GM19395 (cell line): Measurements from ENCODE around the gene FUNDC2.
A peak's percentile ranks its signal among the peaks of the same experiment; 100 is the strongest.

ENCODE experiments used
- ATAC-seq: cut with Tn5 transposase; IDR thresholded peaks from one replicate; pipeline ENCODE4 v1.9.1; 2021; ENCODE audit warnings: mild to moderate bottlenecking, moderate library complexity; ENCODE audit not compliant: unreplicated experiment

FUNDC2 gene

DNA sequence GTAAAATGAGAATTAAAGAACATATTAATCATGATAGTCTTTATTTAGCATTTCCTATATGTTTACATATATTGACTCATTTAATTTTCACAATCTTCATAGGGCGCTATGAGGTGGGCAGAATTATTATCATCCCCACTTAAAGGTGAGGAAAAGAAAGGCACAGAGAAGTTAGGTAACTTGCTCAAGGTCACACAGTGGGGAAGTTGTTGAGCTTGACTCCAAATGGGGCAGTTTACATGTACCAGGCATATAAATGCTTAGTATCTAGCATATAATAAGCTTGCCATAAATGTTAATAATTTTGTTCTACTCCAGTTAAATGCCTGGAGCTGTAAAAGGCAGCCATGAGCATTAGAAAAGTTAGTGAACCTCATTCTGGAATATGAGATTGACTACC, 42.8 kb downstream of the FUNDC2 start:
- no peak for ATAC-seq

DNA sequence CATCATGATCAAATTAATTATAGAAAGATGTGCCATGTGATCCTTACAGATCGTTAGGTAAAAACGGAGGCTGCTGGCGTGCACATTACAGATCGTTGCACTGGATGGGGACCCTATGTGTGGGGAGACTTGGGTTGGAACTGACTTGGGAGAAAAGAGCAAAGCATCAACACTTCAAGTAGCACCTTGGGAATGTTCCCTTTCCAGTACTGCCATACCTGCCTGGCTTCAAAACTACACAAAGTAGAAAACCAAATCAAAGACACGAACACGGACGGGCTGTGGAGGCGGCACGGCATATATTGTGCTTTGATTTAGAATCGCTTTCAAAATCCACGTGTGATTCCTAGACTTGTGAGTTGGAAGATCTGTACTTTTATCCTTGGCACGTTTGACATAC, 43.4 kb downstream of the FUNDC2 start:
- no peak for ATAC-seq

DNA sequence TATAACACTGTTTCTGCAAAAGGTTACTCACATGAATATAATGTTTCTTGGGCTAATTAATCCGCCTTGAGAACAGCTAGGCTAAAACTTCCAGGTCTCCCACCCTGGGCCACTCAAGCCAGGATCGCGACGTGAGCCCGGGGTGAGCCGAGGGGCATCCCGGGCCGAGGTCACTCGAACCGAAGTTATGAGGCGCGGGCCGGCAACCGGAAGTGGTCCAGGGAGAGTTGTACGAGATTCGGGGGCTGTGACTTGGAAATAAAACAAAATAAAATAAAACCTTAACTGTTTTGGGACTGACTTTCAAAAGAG, 44.0 kb downstream of the FUNDC2 start:
- peak; percentile 31 for ATAC-seq

DNA sequence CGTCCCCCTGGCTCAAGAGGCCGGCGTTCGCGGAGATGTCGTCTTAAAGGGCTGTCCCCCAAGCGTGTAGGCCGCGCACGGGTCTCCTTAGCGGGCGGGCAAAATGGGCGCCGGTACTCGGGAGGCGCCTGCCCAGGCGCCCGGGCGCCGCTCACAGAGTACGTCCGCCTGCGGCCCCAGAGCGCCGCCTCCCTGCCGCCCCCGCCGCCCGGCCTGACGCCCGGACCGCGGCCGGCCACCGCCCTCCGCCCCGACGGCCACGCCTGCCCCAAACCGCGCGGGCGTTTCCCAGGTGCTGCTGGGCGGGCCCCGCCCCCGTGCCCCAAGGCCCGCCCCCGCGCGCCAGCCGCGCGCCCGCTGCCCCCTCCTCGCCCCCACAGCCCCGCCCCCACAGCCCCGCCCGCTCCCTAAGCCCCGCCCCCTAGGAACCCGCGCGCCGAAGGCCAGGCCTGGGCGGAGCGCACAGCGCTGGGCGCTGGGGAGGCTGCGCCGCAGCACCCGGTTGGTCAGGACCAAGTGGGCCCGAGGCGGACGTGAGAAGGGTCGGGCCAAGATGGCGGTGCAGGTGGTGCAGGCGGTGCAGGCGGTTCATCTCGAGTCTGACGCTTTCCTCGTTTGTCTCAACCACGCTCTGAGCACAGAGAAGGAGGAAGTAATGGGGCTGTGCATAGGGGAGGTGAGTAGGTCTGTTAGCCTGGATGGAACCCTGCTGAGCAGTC, 44.5 kb downstream of the FUNDC2 start, which contains the start of the genes BRCC3, CMC4 and MTCP1:
BRCC3 (plus strand) TSS at position 534 of the 719 bp plus-strand sequence; CDS start at position 554, 20 bp downstream.
CMC4 (minus strand) TSS at position 162 of the 719 bp plus-strand sequence. CDS start 7,113 bp downstream, outside the sequence.
MTCP1 (minus strand) TSS at position 162 of the 719 bp plus-strand sequence. CDS start 5,126 bp downstream, outside the sequence.
- ATAC-seq: peak; percentile 76

DNA sequence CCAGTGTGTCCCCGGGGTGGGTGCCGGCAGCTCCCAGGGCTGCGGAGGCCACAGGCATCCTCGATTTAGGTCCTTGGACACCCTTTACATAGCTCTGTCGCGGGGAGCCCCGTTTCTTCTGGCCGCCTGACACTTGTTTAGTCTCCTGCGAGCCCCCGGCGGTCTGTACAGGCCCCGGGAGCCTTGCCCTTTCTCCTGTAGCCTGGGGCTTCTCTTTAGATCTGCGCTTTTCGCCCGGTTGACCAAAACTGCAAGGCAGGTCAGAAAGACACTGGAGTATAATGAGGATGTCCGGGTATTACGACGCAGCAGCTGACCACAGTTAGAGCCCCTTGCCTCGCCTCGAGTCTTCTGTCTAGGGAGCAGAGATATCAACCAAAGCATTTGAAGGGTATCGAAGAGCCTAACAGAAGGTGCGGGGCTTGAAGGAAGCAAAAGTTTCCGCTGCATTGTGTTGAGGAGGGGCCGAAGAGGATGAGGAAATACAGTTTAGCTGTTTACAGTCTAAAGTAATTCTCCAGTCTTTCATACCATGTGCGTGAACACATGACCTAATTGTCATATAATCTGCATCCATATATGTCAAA, 45.1 kb downstream of the FUNDC2 start:
- peak; percentile 44 for ATAC-seq

DNA sequence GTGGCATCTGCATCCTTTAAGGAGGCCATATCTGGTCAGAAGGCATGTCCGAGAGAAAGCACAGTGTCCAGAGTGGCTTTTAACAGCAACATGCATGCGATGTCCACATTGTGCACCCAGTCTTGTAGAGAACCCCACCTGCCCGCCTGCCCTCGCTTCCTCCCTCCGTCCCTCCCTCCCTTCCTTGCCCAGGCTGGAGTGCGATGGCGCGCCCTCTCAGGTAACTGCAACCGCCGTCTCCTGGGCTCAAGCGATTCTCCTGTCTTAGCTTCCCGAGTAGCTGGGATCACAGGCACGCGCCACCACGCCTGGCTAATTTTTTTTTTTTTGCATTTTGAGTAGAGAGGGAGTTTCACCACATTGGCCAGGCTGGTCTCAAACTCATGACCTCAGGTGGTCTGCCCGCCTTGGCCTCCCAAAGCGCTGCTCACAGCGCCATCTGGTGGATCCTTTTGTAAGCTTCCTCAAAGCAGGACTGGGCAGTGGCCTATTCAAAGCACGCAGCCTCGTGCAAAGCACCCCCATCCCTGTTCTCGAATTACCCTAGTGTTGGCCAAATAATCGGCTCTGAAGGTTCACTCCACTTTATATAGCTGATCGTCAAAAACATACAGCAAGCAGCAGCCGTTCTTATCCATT, 59.7 kb downstream of the FUNDC2 start:
- no peak for ATAC-seq

DNA sequence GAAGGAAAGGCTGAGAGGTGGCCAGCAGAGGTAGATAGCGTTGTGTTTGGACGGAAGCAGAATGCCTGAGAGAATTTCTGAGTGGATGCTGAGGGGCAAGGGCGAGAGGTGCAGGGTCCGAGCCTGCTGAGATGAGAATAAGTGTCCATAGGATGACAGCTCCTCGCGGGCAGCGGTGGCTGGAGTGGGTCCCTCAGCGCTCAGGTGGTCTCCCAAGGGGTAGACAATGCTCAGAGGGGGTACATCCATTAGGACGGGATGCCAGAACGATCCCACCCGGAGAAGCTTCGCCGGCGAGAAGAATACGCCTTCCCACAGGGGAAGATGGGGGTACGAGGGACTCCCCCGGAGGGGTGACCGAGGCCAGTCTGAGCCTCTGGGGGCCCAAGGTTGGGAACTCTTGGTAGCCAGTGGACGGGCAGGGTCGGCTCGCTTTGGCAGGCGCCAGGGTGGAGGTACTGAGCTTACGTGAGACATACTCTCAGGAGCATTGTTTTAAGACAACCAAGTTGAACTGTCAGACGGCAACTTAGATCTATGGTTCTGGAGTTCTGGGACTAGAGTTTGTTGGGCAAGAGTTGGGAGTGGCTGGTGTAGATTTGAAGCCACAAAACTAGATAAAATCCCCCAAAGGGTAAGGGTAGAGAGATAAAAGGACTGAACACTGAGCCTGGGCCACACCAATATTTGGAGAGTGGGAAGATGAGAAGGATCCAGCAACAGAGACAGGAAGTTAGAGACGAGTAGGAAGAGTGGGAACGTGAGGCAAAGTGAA, 60.5 kb downstream of the FUNDC2 start:
- ATAC-seq: no peak

DNA sequence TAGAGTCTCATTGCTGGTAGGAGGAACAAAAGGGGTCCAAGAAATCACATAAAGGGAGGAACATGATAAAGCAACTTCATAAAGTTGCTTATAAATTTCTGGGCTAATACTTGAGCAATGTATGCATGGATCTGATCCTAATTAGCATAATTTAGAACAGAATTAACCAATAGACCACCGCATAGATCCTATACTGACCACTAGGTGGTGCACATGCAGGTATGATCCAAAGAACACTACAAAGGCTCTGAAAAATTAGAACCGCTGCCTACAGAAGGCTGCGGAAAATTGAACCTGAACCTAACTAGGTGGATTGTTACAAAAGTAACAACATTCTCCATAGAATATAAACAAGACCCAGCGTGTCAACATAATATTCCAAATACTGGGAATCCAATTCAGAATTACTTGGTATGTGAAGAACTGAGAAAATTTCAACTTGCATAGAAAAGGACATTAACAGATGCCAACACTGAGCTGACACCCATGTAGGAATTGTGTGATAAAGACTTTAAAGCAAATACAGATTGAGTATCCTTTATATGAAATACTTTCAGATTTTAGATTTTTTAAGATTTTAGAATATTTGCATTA, 67.9 kb downstream of the FUNDC2 start:
- ATAC-seq: peak; percentile 67

DNA sequence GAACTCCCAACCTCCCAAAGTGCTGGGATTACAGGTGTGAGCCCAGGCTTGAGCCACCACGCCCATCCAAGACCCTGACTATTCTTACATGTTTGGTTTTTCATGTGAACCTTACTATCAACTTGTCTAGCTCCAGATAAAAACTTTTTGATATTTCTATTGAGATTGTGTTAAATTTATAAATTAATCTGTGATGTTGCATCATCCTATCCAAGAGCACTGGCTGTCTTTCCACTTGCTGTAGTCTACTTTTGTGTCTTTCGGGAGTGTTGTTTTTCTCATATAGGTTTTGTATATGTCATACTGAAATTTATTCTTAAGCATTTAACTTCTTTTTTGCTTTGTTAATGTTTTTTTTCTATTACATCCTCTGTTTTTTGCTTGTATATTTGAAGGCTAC, 79.3 kb downstream of the FUNDC2 start:
- no peak for ATAC-seq

DNA sequence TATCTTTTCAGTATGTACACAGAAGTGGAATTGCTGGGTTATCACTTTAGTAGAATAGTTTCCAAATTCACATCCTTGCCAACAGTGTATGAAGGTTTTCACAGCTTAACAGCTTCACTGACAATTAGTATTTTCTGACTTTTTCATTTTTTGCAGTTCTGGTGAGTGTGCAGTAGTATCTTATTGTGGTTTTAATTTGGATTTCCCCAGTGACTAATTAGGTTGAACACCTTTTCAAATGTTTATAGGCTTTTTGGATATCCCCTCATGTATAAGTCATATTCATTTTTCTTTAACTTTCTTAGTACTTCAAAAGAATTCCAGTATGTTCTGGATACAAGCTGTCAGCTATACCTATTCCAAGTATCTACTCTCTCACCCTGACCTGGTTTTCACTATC, 81.8 kb downstream of the FUNDC2 start:
- no peak for ATAC-seq
